Activated CD4-positive, alpha-beta T cell treated with anti-CD3 and anti-CD28 coated beads, Interleukin-2, amount 10 ng/mL, durations not matched to agents 24 days and 14 days (primary cell): ENCODE data around the gene LIPC. TPM values are rescaled to one million over a fixed set of nuclear protein-coding genes. Genes with fewer than 3 reads are reported as not detected.
A peak's percentile ranks its signal among the peaks of the same experiment; 100 is the strongest.

Source experiments
- DNase-seq: peaks from one replicate; pipeline ENCODE4 v3.0.0; 2022
- H3K27ac Mint-ChIP-seq: one replicate; pipeline ENCODE4 v1.8.0; 2022; ENCODE audit warnings: mild to moderate bottlenecking, mixed read lengths
- H3K27me3 Mint-ChIP-seq: one replicate; pipeline ENCODE4 v1.8.0; 2022; ENCODE audit warnings: mixed read lengths
- H3K36me3 Mint-ChIP-seq: one replicate; pipeline ENCODE4 v1.8.0; 2022; ENCODE audit warnings: low read depth, mild to moderate bottlenecking, mixed read lengths
- H3K4me1 Mint-ChIP-seq: one replicate; pipeline ENCODE4 v1.8.0; 2021; ENCODE audit warnings: mixed read lengths
- H3K4me3 Mint-ChIP-seq: one replicate; pipeline ENCODE4 v1.8.0; 2022; ENCODE audit warnings: mild to moderate bottlenecking, moderate library complexity, mixed read lengths
- H3K9me3 Mint-ChIP-seq: one replicate; pipeline ENCODE4 v1.8.0; 2021; ENCODE audit warnings: mixed read lengths
- intact Hi-C: fragments of 100-400 bp; cut with micrococcal nuclease; formaldehyde crosslinking; loops from one replicate; pipeline ENCODE4 v1.15.1; 2023
- total RNA-seq: library from RNA; stranded (reverse); gene quantifications from 2 replicates; pipeline ENCODE4 v1.2.3, GENCODE V29; 2022

Gene LIPC
- total RNA-seq, 1 donor from 2014 or later: 0.93 TPM

- Mint-ChIP-seq H3K4me3 (no peak overlapping the region), H3K9me3 (no peaks in the 10 kb centered on the region), H3K27me3 (no peaks in the 10 kb centered on the region), H3K4me1 (peaks cover 37% of the 10 kb centered on the region), H3K27ac (peak overlapping the region; percentile 52), H3K36me3 (no peaks in the 10 kb centered on the region)
- intact Hi-C loops: loop anchor here (5.0 kb wide), 1 partner anchor 303 kb away; the partner anchor contains the start of gene ADAM10
- DNase-seq: no peak
Observed at GRCh38 chr15:58444658-58445332, 13.0 kb downstream of the LIPC start.

- Mint-ChIP-seq H3K4me3 (no peak overlapping the region), H3K9me3 (no peaks in the 10 kb centered on the region), H3K27me3 (no peaks in the 10 kb centered on the region), H3K36me3 (no peaks in the 10 kb centered on the region), H3K4me1 (peaks cover 28% of the 10 kb centered on the region), H3K27ac (no peak overlapping the region)
- intact Hi-C loops: no loop called here
- DNase-seq: no peak
Observed at GRCh38 chr15:58445865-58446264, 14.1 kb downstream of the LIPC start.

GRCh38 chr15:58446521-58446920 is 14.7 kb downstream of the LIPC start:
- Mint-ChIP-seq H3K4me3 (no peak overlapping the region), H3K9me3 (no peaks in the 10 kb centered on the region), H3K27me3 (no peaks in the 10 kb centered on the region), H3K4me1 (peaks cover 22% of the 10 kb centered on the region), H3K27ac (no peak overlapping the region), H3K36me3 (no peaks in the 10 kb centered on the region)
- no peak for DNase-seq
- intact Hi-C loops: no loop called here

- Mint-ChIP-seq H3K4me1 (peaks cover 19% of the 10 kb centered on the region), H3K27ac (peak overlapping the region; percentile 84), H3K36me3 (no peaks in the 10 kb centered on the region), H3K27me3 (no peaks in the 10 kb centered on the region), H3K9me3 (no peaks in the 10 kb centered on the region), H3K4me3 (no peak overlapping the region)
- intact Hi-C loops: loop anchor here (2.0 kb wide), 1 partner anchor 15 kb away; no protein-coding TSS in a partner anchor
- no peak for DNase-seq
Observed at GRCh38 chr15:58447271-58448010, 15.7 kb downstream of the LIPC start.

- Mint-ChIP-seq H3K36me3 (peaks cover 5% of the 10 kb centered on the region), H3K27me3 (no peaks in the 10 kb centered on the region), H3K4me3 (no peak overlapping the region), H3K4me1 (peaks cover 26% of the 10 kb centered on the region), H3K9me3 (no peaks in the 10 kb centered on the region), H3K27ac (no peak overlapping the region)
- intact Hi-C loops: loop anchor here (2.0 kb wide), 1 partner anchor 14 kb away; no protein-coding TSS in a partner anchor
- no peak for DNase-seq
Observed at GRCh38 chr15:58448331-58448730, 16.5 kb downstream of the LIPC start.

- intact Hi-C loops: loop anchor here (2.0 kb wide), 1 partner anchor 14 kb away; no protein-coding TSS in a partner anchor
- DNase-seq: no peak
- H3K4me1 Mint-ChIP-seq: peaks cover 29% of the 10 kb centered on the region
- H3K9me3 Mint-ChIP-seq: no peaks in the 10 kb centered on the region
- no peak overlapping the region for H3K4me3 Mint-ChIP-seq
- no peaks in the 10 kb centered on the region for H3K27me3 Mint-ChIP-seq
- H3K27ac Mint-ChIP-seq: no peak overlapping the region
- peaks cover 5% of the 10 kb centered on the region for H3K36me3 Mint-ChIP-seq
Observed at GRCh38 chr15:58448906-58449305, 17.1 kb downstream of the LIPC start.

- Mint-ChIP-seq H3K36me3 (peaks cover 8% of the 10 kb centered on the region), H3K27me3 (no peaks in the 10 kb centered on the region), H3K4me1 (peaks cover 48% of the 10 kb centered on the region), H3K27ac (peak overlapping the region; percentile 29), H3K4me3 (no peak overlapping the region), H3K9me3 (no peaks in the 10 kb centered on the region)
- intact Hi-C loops: no loop called here
- DNase-seq: no peak
Observed at GRCh38 chr15:58451826-58452225, 20.0 kb downstream of the LIPC start.

- intact Hi-C loops: no loop called here
- H3K9me3 Mint-ChIP-seq: no peaks in the 10 kb centered on the region
- H3K36me3 Mint-ChIP-seq: peaks cover 11% of the 10 kb centered on the region
- H3K4me1 Mint-ChIP-seq: peaks cover 50% of the 10 kb centered on the region
- no peak overlapping the region for H3K4me3 Mint-ChIP-seq
- no peak for DNase-seq
- no peaks in the 10 kb centered on the region for H3K27me3 Mint-ChIP-seq
- peak overlapping the region; percentile 52 for H3K27ac Mint-ChIP-seq
Observed at GRCh38 chr15:58452775-58453174, 21.0 kb downstream of the LIPC start.

- peak overlapping the region; percentile 92 for H3K27ac Mint-ChIP-seq
- H3K4me1 Mint-ChIP-seq: peaks cover 61% of the 10 kb centered on the region
- no peaks in the 10 kb centered on the region for H3K9me3 Mint-ChIP-seq
- intact Hi-C loops: loop anchor here (1.0 to 2.0 kb wide), 3 partner anchors 15 to 122 kb away; no protein-coding TSS in a partner anchor
- peak; percentile 79 for DNase-seq
- H3K27me3 Mint-ChIP-seq: no peaks in the 10 kb centered on the region
- peaks cover 11% of the 10 kb centered on the region for H3K36me3 Mint-ChIP-seq
- peak overlapping the region; percentile 53 for H3K4me3 Mint-ChIP-seq
Observed at GRCh38 chr15:58453931-58454793, 22.4 kb downstream of the LIPC start.

- intact Hi-C loops: loop anchor here (1.0 to 5.0 kb wide), 5 partner anchors 16 to 292 kb away; partner anchors contain the start of gene ADAM10
- H3K27me3 Mint-ChIP-seq: no peaks in the 10 kb centered on the region
- peak overlapping the region; percentile 92 for H3K27ac Mint-ChIP-seq
- H3K4me1 Mint-ChIP-seq: peaks cover 66% of the 10 kb centered on the region
- H3K9me3 Mint-ChIP-seq: no peaks in the 10 kb centered on the region
- H3K36me3 Mint-ChIP-seq: peaks cover 11% of the 10 kb centered on the region
- no peak for DNase-seq
- H3K4me3 Mint-ChIP-seq: peak overlapping the region; percentile 53
Observed at GRCh38 chr15:58454950-58455401, 23.2 kb downstream of the LIPC start.

- no peaks in the 10 kb centered on the region for H3K27me3 Mint-ChIP-seq
Observed at GRCh38 chr15:58457466-58457965, 25.7 kb downstream of the LIPC start.

GRCh38 chr15:58458076-58458475 is 26.3 kb downstream of the LIPC start:
- Mint-ChIP-seq H3K27ac (peak overlapping the region; percentile 84), H3K9me3 (no peaks in the 10 kb centered on the region)

More at GRCh38 chr15:58457466-58457965, 25.7 kb downstream of the LIPC start:
- no peaks in the 10 kb centered on the region for H3K9me3 Mint-ChIP-seq
- DNase-seq: peak; percentile 82
- intact Hi-C loops: loop anchor here (1.0 to 5.0 kb wide), 5 partner anchors 16 to 290 kb away; partner anchors contain the start of gene ADAM10
- H3K36me3 Mint-ChIP-seq: peaks cover 13% of the 10 kb centered on the region
- peaks cover 84% of the 10 kb centered on the region for H3K4me1 Mint-ChIP-seq
- H3K4me3 Mint-ChIP-seq: peak overlapping the region; percentile 50
- peak overlapping the region; percentile 84 for H3K27ac Mint-ChIP-seq

GRCh38 chr15:58459045-58459444 is 27.3 kb downstream of the LIPC start:
- H3K4me1 Mint-ChIP-seq: peaks cover 86% of the 10 kb centered on the region
- no peak for DNase-seq
- intact Hi-C loops: loop anchor here (5.0 kb wide), 2 partner anchors 168 to 288 kb away; partner anchors contain the start of gene ADAM10
- H3K4me3 Mint-ChIP-seq: no peak overlapping the region
- H3K27ac Mint-ChIP-seq: peak overlapping the region; percentile 84
- no peaks in the 10 kb centered on the region for H3K9me3 Mint-ChIP-seq
- peaks cover 9% of the 10 kb centered on the region for H3K36me3 Mint-ChIP-seq
- H3K27me3 Mint-ChIP-seq: no peaks in the 10 kb centered on the region

More at GRCh38 chr15:58458076-58458475, 26.3 kb downstream of the LIPC start:
- H3K4me1 Mint-ChIP-seq: peaks cover 84% of the 10 kb centered on the region
- no peaks in the 10 kb centered on the region for H3K27me3 Mint-ChIP-seq
- intact Hi-C loops: loop anchor here (5.0 kb wide), 2 partner anchors 169 to 289 kb away; partner anchors contain the start of gene ADAM10
- H3K36me3 Mint-ChIP-seq: peaks cover 10% of the 10 kb centered on the region
- H3K4me3 Mint-ChIP-seq: peak overlapping the region; percentile 50
- no peak for DNase-seq
